GM18868 (cell line): ENCODE data around the gene ZNF561.
"Not testable (repeated sequence)": the region's sequence is repeated elsewhere in the genome, so short reads cannot be mapped to it uniquely, and the experiment has no call there.

Experiments
- ATAC-seq: cut with Tn5 transposase; IDR thresholded peaks from one replicate; pipeline ENCODE4 v1.9.1; 2021; ENCODE audit warnings: mild to moderate bottlenecking, moderate library complexity; ENCODE audit not compliant: unreplicated experiment

ZNF561 gene

GRCh38 chr19:9621156-9622037 lies at the start of gene ZNF561:
Gene ZNF561 (minus strand): TSS chr19:9621232. CDS start chr19:9619456, 1,776 bp downstream.
- ATAC-seq = peak; percentile 88

- no peak for ATAC-seq
Measured at GRCh38 chr19:9668544-9668943, 47.5 kb upstream of the ZNF561 start.

- no peak for ATAC-seq
Measured at GRCh38 chr19:9667898-9668297, 46.9 kb upstream of the ZNF561 start.

DNA sequence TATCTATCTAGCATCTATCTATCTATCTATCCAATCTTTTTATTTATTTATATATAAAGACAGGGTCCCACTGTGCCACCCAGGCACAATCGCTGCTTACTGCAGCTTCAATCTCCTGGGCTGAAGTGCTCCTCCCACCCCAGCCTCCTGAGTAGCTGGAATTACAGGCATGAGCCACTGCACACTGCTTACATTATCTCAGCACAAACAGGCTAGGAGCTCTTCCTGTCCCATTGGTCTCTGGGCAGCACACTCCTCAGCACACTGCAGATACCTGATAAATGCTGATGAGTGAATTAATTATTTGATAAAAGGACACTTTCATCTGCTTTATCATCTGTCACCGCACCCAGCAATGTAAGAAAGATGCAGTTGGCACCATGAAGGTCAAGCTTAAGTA lies 37.7 kb upstream of the ZNF561 start:
- ATAC-seq = no peak

DNA sequence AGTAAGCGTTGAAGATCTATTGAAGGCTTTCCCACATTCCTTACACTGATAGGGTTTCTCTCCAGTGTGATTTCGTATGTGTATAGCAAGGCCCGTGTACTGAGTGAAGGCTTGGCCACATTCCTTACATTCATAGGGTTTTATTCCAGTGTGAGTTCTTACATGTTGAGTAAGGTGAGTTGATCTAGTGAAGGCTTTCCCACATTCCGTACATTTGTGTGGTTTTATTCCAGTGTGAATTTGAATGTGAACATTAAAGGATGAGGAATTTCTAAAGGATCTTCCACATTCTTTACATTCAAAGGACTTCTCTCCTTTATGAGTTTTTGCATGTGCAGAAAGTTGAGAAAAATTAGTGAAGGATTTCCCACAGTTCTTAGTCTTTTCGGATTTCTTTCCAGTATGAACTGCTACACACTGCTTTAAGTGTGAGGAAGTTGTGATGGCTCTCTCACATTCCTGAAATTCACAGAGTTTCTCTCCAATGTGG lies 32.1 kb upstream of the ZNF561 start:
- not testable (repeated sequence) for ATAC-seq

- ATAC-seq = not testable (repeated sequence)
Measured at GRCh38 chr19:9651464-9651863, 30.4 kb upstream of the ZNF561 start.

DNA sequence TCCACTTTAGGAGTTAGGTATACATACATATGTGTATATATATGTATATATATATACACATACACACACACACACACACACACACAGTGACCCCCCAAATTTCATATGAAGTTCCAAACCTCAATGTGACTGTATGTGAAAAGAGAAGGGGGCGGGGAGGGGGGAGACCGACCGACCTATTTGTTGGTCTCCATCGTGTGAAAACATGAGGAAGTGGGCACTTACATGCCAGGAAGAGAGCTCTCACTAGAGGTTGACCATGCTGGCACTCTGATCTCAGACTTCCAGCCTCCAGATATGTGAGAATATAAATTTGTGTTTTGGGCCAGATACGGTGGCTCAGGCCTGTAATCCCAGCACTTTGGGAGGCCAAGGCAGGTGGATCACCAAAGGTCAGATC lies 29.3 kb upstream of the ZNF561 start:
- no peak for ATAC-seq

GRCh38 chr19:9645472-9645871 lies 24.4 kb upstream of the ZNF561 start:
- ATAC-seq = no peak

GRCh38 chr19:9644472-9644871 lies 23.4 kb upstream of the ZNF561 start:
- no peak for ATAC-seq

DNA sequence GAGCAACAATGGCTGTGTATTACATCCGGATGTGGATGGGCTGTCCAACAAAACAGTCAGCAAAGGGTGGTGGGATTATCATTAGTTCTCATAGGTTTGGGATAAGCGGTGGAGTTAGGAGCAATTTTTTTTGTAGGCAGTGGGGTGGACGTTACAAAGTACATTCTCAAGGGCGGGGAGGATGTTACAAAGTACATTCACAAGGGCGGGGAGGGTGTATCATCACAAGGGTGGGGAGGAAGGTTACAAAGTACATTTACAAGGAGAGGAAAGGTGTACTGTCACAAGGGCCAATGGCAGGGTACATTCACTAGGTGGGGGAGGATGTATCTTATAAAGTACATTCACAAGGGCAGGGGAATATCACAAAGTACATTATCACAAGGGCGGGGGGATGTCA lies 20.8 kb upstream of the ZNF561 start:
- ATAC-seq = no peak

- no peak for ATAC-seq
Measured at GRCh38 chr19:9640956-9641355, 19.9 kb upstream of the ZNF561 start.

GRCh38 chr19:9636018-9636417 lies 15.0 kb upstream of the ZNF561 start:
- ATAC-seq = no peak

DNA sequence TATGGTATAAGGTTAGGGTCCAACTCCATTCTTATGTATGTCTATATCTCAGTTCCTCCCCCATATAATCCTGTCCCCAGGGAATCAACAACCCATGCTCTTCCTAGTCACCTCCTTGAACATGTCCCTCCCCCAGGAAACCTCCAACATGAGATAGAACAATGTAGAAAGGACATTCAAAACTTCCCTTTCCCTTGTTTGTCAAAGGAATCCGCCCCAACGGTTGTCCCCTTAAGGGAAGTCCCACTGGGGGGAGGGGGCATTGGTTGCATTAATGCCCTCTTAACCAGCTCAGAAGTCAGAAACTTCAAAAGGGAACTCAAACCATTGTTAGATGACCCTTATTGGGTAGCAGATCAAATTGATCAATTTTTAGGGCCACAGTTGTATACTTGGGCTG lies 6.8 kb upstream of the ZNF561 start:
- no peak for ATAC-seq

GRCh38 chr19:9622531-9622930 lies 1.5 kb upstream of the ZNF561 start:
- no peak for ATAC-seq

DNA sequence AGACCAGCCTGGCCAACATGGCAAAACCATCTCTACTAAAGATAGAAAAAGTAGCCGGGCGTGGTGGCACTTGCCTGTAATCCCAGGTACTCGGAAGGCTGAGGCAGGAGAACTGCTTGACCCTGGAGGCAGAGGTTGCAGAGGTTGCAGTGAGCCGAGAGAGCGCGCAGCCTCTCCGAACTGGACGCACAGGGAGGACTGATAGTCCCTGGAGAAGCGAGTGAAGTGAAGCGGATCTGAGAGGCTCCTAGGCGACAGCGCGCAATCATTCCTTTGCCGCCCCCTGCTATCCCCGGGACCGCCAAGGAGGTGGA lies 233 bp downstream of the ZNF561 start:
- ATAC-seq = peak; percentile 31

DNA sequence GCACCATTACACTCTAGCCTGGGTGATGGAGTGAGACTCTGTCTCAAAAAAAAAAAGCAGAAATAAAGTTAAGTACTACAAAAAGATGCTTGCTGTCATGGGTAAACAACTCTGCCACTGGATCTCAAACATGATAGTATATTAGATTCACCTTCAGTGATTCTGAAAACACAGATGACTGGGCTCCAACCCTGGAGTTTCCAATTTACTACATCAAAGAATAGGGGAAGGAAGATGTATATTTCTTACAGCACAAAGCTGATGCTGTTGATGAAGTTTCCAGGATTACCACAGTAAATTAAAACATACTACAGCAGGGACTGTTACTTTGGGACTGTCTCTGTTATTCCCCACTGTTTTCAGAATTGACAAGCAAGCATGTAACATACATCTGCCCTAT lies 5.2 kb downstream of the ZNF561 start:
- ATAC-seq = no peak

DNA sequence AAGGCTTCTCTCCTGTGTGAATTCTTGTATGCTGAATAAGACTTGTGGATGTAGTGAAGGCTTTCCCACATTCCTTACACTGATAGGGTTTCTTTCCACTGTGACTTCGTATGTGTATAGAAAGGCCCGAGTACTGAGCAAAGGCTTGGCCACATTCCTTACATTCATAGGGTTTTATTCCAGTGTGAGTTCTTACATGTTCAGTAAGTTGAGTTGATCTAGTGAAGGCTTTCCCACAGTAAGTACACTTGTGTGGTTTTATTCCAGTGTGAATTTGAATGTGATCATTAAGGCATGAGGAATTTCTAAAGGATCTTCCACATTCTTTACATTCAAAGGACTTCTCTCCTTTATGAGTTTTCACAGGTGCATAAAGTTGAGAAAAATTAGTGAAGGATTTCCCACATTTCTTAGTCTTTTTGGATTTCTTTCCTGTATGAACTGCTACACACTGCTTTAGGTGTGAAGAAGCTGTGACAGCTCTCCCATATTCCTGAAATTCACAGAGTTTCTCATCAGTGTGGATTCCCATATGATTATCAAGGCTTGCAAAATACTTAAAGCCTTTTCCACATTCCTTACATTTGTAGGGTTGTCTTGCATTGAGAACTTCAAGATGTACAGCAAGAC lies 10.4 kb downstream of the ZNF561 start:
- ATAC-seq = no peak

DNA sequence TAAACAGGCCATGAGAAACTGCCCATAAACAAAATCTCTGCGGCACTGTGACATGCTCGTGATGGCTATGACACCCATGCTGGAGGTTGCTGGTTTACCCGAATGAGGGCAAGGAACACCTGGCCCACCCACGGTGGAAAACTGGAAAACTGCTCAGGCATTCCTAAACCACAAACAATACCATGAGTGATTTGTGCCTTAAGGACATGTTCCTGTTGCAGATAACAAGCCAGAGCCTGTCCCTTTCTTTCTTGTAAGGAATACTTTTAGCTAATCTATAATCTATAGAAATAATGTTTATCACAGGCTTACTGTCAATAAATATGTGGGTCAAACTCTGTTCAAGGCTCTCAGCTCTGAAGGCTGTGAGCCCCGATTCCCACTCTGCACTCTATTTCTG lies 12.1 kb downstream of the ZNF561 start:
- ATAC-seq = no peak

DNA sequence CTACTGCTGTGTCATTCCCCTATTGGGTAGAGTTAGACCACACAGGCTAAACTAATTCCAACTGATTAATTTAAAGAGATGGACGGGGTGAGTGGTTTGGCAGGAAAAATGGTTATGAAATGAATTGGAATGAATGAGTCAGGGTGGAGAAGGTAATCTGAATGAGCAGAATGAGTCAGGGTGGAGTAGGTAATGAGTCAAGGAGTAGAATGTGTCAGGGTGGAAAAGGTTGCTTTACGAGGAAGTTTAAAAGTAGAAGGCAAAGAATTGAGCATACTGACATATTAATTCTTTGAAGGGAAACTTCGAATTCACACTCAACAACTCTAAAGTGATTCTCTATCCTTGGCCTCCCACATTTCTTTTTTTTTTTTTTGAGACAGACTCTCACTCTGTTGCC lies 24.0 kb downstream of the ZNF561 start:
- no peak for ATAC-seq

GRCh38 chr19:9586764-9587163 lies 34.3 kb downstream of the ZNF561 start:
- no peak for ATAC-seq

GRCh38 chr19:9584073-9584833 lies 36.8 kb downstream of the ZNF561 start, which contains the start of gene ZNF121:
Gene ZNF121 (minus strand): TSS chr19:9584504. CDS start chr19:9568097, 16,407 bp downstream.
- ATAC-seq = peak; percentile 85
